SIG-M5 treated with dmso at 0.1 percent for 504 hours (cell line): ENCODE data around the gene CCDC121.

ENCODE experiments used
- DNase-seq: peaks from one replicate; lab custom pipeline; 2025; ENCODE audit not compliant: unreplicated experiment; lab: John Stamatoyannopoulos, UW

The CCDC121 gene, protein sequence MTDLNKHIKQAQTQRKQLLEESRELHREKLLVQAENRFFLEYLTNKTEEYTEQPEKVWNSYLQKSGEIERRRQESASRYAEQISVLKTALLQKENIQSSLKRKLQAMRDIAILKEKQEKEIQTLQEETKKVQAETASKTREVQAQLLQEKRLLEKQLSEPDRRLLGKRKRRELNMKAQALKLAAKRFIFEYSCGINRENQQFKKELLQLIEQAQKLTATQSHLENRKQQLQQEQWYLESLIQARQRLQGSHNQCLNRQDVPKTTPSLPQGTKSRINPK

DNA sequence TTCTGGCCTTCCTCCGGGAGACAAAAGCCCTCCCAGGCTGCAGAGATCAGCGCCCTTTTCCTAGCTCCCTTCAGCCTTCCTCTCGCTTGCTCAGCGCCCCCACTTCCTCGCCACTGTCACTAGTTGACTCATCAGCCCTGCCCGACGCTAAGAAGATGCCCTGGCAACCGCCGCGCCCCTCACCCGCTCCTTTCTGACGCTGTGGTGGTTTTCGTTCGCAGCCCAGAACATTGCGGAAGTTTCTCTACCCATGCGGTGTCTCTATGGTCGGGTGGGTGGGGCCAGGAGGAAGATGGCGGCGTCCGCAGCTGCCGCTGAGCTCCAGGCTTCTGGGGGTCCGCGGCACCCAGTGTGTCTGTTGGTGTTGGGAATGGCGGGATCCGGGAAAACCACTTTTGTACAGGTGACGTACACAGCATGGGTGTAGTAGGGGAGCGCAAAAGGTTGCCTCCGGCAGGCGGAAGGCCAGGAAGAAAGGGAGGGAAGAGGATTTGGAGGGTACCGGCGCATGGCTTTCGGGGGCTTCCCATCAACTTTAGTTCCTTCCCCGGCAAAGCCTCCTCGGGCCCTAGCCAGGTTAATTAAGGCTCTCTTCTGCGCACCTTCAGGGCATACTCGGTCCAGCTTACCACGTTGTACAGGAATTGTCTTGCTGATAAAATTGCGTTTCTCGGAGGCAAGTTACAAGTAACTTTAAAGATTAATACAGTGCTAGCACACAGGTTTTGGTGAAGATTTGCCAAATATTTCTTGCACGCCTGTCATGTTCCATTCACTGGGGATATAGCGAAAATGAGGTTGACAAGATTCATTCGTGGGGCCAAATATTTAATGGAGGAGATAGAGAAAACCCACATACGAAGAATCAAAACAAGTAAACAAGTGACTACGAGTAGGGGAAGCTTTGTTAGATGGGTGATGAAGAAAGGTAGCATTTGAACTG is at the start of gene CCDC121, which contains the start of gene GPN1:
Gene CCDC121, minus strand, starts transcription at position 246 of the 943 bp plus-strand sequence. CDS start 1,213 bp downstream, outside the sequence.
Gene GPN1, plus strand, starts transcription at position 284 of the 943 bp plus-strand sequence. Its CDS starts 9 bp downstream, at position 293.
- peak; percentile 99 for DNase-seq

DNA sequence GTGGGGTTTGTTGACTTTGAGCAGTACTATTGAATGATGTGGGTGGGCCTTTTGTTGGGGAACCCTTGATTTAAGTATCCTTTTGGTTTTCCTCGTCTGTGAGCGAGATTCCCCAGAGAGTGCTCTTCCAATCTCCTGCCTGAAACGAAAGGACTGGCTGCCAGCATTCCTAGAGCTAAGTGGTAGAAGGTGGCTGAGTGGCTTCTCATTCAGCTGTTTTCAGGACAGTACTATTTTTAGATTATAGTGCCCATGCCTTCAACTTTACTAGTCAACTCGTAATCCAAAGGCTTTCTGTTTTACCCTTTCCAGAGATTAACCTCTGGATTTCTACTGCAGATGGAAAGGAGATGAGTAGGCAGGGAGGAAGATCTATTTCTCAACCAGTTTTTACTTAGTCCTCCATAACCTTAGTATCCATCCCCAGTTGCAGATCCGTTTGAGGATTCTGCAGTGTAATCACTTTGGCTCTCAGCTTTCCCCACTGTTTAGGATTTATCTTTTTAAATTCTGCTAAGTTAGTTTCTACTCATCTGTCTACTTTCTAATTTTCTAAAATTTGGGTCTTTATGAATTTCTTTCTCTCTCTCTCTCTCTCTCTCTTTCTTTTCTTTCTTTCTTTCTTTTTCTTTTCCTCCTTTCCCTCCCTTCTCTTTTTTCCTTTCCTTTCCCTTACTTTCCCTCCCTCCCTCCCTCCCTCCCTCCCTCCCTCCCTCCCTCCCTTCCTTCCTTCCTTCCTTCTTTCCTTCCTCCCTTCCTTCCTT is 44.1 kb upstream of the CCDC121 start:
- no peak for DNase-seq

DNA sequence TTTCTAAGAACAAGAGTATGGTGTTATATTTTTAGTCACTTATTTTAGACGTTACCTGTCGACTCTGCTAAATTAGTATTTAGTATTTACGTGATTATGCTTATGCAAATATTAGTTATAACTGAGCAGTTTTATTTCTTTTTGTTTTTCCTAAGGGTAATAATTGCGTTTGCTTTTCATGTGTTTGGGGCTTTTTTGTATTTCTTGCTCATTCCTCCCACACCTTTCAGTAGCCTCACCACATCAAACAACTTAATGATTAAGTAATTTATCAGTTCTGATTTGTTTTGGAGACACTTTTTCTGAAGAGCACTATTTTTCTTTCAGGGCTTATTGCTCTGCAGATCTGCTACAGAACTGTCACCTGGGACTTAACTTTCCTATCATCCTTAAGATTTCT is 42.4 kb upstream of the CCDC121 start:
- no peak for DNase-seq

DNA sequence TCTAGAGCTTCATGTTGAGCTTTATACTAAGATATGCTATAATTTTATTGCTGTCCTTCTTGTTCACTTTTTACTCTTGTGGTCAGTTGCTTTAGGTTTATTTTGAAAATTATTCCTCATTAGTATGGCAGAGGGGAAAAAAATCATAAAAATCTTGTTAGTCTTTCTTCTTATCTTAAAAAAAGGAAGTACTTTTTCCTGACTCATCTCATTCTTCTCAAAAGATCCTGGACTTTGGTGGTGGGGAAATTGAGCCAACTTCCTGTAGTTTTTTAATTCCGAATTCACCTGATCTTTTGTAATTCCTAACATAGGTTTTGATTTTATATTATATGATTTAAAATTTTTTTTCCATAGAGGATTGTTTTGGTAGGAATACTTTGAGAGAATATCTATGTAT is 38.6 kb upstream of the CCDC121 start:
- peak; percentile 23 for DNase-seq

DNA sequence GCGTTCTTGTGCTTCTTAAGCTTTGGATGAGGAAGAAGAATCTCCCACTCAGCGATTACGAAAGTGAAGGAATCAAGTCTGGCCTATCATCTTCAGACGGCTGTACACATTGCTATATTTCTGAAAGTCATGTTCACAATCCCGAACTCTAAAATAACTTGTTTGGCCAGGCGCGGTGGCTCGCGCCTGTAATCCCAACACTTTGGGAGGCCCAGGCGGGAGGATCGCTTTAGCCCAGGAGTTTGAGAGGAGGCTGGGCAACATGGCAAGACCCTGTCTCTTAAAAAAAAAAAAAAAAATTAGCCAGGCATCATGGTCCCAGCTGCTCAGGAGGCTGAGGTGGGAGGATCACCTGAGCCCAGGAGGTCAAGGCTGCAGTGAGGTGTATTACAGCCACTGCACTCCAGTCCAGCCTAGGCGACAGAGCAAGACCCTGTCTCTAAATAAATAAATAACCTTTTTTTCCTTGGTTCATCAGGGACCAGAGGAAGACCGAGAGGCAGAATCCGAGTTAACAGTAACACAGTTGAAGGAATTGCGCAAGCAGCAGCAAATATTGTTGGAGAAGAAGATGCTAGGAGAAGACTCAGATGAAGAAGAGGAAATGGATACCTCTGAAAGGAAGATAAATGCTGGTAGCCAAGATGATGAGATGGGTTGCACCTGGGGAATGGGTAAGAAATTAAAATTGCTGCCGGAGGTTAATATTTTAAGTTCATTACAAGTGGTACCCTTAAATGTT is 36.0 kb upstream of the CCDC121 start:
- peak; percentile 58 for DNase-seq

DNA sequence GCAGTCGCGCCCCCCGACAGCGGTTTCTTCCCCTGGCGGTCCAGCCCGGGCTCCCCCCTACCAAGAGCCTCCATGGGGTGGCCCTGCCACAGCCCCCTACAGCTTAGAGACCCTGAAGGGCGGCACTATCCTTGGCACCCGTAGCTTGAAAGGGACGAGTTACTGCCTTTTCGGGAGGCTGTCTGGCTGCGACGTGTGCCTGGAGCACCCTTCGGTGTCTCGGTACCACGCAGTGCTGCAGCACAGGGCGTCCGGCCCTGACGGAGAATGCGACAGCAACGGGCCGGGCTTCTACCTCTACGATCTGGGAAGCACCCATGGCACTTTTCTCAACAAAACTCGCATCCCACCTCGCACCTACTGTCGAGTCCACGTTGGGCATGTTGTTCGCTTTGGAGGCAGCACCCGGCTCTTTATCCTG is 35.4 kb upstream of the CCDC121 start:
- DNase-seq: no peak

DNA sequence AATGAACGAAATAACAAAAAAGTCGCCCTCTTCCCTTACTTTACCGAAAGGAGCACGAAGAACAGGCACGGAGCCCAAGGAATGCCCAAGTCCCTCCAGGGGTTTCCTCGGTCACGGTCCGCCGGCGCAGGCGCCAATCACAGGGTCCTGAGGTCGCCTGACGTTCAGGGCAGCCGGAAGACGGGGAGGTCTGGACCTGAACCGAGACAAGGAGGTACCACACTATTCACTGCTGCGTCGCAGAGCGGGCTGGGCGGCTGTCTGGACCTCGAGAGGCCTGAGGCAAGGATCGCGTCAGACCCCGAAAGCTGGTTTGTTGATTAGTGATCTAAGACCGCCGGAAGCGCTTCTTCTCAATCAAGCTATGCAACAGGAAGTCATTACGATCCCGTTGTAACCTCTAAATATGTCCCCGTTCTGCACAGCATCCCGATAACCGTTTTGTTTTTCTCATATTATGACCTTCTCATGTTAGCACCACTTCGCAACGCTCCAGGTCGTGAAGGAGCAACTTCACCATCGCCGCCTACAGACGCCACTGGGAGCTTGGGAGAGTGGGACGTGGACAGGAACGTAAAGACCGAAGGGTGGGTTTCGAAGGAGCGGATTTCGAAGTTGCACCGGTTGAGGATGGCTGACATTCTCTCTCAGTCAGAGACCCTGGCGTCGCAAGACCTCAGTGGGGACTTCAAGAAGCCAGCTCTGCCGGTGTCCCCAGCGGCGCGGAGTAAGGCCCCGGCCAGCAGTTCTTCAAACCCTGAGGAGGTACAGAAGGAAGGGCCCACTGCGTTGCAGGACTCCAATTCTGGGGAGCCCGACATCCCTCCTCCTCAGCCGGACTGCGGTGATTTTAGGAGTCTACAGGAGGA is 34.7 kb upstream of the CCDC121 start, which contains the start of the genes SLC4A1AP and SUPT7L:
Gene SLC4A1AP, plus strand, starts transcription at position 605 of the 869 bp plus-strand sequence. Its CDS starts 26 bp downstream, at position 631.
Gene SUPT7L, minus strand, starts transcription at position 330 of the 869 bp plus-strand sequence. CDS start 1,422 bp downstream, outside the sequence.
- peak; percentile 88 for DNase-seq

DNA sequence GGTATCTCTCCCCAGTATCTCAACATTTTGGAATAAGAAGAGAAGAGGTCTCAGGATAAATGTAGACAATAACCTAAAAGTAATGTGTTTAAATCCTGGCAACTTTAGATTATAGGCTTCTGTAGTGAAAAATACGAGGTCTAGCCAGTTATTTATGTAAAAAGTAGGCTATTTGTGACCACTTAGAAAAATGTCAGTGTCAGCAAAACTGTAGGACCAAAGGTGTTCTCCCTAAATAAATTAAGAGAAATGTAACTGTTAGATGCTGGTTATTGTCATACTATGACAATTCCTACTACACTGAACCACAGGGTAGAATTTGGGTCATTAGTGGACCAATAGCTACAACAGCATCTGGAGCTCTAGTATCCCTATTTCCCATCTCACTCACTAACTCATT is 32.6 kb upstream of the CCDC121 start:
- DNase-seq: no peak

DNA sequence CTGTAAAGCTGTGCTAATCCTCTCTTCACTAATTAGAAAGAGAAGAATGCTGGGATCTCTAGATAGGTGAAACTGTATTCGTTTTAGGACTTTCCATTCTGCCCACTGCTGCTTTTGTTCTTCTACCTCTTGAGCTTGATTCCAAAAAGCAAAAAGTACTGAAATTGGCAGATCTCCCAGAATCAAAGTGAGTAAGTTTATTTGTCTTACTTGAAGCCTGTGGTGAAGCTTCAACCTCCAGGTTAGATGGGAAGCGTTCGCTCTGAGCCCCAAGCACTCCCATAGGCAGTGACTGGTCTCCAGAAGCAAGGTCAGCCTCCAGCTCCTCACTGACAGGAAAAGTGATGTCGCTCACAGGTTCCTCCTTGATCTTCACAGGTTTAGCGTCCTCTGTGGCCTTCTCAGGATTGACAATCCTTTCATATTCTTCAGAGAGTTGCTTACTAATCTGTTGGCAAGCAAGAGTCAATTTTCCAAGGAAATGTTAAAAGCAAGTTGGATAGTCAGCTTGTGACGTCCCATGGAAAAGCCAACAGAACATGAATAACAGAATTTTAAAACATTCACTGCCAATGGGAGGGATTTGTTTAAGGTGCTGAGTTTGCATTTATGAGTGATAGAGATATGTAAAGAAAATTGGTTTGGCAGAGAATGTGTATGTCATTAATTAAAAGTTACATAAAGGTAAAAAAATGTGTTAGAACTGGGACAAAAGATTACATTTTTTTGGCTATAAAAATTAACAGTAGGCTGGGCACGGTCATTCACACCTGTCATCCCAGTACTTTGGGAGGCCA is 26.5 kb upstream of the CCDC121 start:
- DNase-seq: no peak

DNA sequence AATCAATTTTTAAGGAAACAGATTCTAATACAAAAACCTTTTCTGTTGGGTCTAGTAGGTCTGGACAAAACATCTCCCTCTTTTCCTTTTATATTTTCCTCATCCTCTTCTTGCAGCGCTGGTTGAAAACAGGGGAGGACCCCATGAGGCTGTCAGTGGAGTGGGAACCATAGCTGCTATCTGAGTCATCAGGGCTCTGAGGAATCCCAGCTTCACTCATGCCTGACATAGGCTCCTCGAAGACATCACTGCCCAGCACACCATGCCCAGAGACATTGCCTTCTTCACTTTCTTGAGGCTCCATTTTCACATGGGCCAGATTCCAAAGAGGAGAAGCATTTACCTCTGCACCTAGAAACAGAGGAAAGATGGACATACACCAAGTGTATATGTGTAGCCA is 24.6 kb upstream of the CCDC121 start:
- DNase-seq: no peak

DNA sequence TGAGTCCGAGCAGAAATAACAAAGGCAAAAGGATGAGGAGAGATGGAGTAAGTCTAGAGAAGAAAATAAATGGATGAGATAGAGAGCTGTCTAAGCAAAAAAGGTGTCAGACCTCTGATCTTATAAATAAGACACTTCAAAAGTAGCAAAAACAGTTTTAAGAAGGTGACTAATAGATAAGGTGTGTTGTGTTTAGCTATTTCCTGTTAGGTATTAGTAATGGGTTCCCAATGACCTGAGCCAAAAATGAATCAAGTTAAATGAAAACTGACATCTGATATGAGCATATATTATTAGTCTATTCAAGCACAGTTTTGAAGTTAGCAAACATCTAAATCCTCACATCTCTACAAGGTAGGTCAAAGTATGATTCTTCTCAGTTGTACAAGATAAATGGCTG is 24.0 kb upstream of the CCDC121 start:
- DNase-seq: no peak

DNA sequence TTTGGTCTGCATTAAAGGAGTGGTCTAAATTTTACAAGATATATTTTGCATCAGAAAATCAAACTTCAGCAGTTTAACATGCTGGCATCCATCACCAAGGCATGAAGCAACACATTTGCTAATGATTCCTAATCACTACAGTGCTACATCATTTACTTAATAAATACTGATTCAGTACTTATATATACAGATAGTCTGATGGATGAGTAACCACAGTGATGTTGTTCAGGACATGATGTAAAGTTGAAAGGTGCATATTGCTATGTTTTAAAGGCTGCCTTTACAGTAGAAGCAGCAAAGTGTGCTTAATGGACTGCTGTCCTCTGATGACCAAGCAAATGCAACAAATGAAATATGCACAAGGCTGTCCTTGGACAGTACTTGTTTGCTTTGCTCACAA is 23.5 kb upstream of the CCDC121 start:
- DNase-seq: no peak

DNA sequence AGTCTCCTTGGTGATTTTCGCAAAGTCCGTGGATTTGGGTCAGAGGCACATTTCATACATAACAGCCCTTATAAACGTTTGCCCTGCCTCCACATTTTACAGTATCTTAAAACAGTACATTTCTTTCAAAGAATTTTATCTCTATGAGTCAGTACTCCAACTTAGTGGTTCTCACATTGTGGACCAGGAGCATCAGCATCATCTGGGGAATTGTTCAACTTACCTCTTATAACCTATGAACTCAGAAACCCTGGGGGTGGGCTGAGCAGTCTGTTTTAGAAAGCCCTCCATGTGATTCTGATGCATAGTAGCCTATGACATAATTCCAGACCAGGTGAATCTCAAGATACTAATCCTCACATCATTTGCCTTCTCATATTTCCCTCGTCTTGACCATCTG is 22.2 kb upstream of the CCDC121 start:
- no peak for DNase-seq

DNA sequence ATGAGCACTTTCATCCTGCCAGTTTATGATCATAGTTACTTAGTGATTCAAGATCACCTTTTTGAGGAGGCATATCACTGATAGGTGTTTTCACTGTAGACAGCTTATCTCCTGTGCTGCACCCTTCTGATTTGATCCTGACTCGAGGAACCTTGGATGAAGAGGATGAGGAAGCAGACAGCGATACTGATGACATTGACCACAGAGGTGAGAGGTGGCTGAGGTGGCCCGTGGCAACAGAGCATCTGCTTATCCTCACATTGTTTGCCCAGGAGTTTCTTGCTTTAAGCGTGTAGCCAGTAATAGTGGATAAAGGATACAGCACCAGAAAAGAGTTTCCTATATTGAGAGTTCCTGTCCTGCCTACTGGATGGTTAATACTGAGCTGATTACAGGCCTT is 18.9 kb upstream of the CCDC121 start:
- DNase-seq: no peak

DNA sequence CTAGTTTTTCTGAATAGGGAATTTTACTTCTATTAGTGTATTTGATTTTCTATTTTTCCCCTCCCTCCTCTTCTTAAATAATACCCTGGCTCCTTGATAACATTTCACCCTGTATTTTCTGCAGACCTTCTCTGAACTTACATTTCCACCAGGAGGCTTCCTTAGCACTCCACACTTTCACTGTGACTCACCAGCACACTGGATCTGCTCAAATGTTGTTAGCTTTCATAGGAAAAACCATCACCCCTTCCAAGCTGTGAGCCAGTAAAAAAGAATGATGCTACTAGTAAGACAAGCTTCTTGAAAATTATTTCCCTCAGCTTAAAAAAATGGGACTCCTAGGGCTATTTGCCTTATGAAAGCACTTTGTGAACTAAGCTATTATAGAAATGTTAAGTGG is 18.5 kb upstream of the CCDC121 start:
- no peak for DNase-seq

DNA sequence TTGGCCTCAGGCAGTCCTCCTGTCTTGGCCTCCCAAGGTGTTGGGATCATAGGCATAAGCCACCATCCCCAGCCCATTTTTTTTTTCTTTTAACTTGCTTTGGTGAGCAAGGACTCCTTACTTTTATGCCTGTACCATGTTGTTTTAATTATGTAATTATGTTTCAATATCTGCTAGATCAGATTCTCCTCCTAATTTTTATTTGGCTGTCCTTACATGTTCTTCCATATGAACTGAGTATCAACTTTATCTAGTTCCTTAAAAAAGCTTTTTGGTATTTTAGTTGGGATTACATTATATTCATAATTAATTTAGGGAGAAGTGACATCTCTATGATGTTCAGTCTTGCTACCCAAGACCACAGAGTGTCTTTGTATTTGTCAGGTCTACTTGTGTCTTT is 16.4 kb upstream of the CCDC121 start:
- DNase-seq: no peak

DNA sequence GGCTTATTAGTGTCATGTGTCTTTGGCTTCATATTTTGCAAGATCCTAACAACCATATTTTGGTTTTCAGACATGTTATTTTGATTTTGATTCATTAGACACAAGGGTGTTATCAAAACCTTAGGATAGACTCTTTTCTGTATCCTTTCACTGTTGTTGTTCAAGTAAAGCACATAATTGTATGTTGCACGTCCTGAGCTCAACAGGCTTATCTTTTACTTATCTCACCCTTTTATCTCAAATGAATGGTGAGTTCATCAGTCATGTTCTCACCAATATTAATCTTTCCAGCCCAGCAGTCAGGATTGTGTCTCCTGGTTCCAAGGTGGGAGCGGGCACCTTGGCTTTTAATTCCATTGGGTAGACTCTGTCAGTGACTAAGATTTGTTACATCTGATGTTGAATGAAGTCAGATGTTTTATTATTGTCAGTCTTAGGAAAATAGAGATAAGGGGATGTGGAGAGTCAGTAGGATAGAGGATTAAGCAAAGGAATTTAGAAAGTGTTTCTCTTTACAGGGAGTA is 12.0 kb upstream of the CCDC121 start:
- no peak for DNase-seq

DNA sequence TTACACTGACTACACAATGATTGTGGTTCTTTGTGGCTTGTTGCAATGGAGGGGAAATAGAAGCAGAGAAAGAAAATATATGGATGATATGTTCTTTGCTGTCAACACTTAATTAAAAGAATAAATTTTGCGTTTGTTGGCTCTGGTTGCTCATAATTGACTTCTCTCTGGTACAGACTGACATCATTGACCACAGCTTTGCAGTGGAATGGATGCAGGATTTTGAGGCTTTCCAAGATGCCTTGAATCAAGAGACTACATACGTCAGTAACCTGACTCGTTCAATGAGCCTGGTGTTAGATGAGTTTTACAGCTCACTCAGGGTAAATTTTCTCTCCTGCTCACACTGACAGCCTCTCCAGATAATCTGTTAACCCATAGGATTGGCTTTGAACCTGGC is 9.9 kb upstream of the CCDC121 start:
- DNase-seq: no peak
